ENCODE measurements around the gene MREG.

MREG gene

GRCh38 chr2:215919624-215920243 is 93.6 kb downstream of the MREG start:
- TF ChIP-seq CTCF (IDR thresholded peaks at IDR 0.05; ENCODE audit: low read length) (no peak), EZH2 (IDR thresholded peaks at IDR 0.05; ENCODE audit: borderline replicate concordance, low read length) (no peak)
- Histone ChIP-seq H3K9me3 (ENCODE audit: low read length) (no peaks in the 10 kb centered on the region), H3K36me3 (ENCODE audit: insufficient read depth, low read length) (no peaks in the 10 kb centered on the region), H3K4me3 (ENCODE audit: low read depth, low read length, poor library complexity, severe bottlenecking) (no peak overlapping the region), H3K9me2 (ENCODE audit: low read depth, low read length) (no peaks in the 10 kb centered on the region), H3F3A (ENCODE audit: insufficient read depth, low read length) (no peaks in the 10 kb centered on the region), H2AFZ (ENCODE audit: low read length) (no peak overlapping the region), H3K9ac (ENCODE audit: low read length) (no peak overlapping the region), H3K27me3 (ENCODE audit: insufficient read depth, low read length) (no peaks in the 10 kb centered on the region), H3K4me1 (ENCODE audit: insufficient read depth, low read length, severe bottlenecking) (no peaks in the 10 kb centered on the region), H3K4me2 (ENCODE audit: low read length) (no peak overlapping the region), H3K79me2 (ENCODE audit: insufficient read depth, low read length) (no peaks in the 10 kb centered on the region), H3K27ac (ENCODE audit: low read depth, low read length, poor library complexity, severe bottlenecking) (no peak overlapping the region), H4K20me1 (ENCODE audit: insufficient read depth, low read length) (no peaks in the 10 kb centered on the region)

GRCh38 chr2:215918901-215919599 is 94.3 kb downstream of the MREG start:
- Histone ChIP-seq H2AFZ (ENCODE audit: low read length) (no peak overlapping the region), H3K36me3 (ENCODE audit: insufficient read depth, low read length) (no peaks in the 10 kb centered on the region), H3F3A (ENCODE audit: insufficient read depth, low read length) (no peaks in the 10 kb centered on the region), H3K4me3 (ENCODE audit: low read depth, low read length, poor library complexity, severe bottlenecking) (no peak overlapping the region), H4K20me1 (ENCODE audit: insufficient read depth, low read length) (no peaks in the 10 kb centered on the region), H3K27me3 (ENCODE audit: insufficient read depth, low read length) (no peaks in the 10 kb centered on the region), H3K4me1 (ENCODE audit: insufficient read depth, low read length, severe bottlenecking) (no peaks in the 10 kb centered on the region), H3K79me2 (ENCODE audit: insufficient read depth, low read length) (no peaks in the 10 kb centered on the region), H3K9ac (ENCODE audit: low read length) (no peak overlapping the region), H3K4me2 (ENCODE audit: low read length) (no peak overlapping the region), H3K9me3 (ENCODE audit: low read length) (no peaks in the 10 kb centered on the region), H3K9me2 (ENCODE audit: low read depth, low read length) (no peaks in the 10 kb centered on the region), H3K27ac (ENCODE audit: low read depth, low read length, poor library complexity, severe bottlenecking) (no peak overlapping the region)
- TF ChIP-seq CTCF (IDR thresholded peaks at IDR 0.05; ENCODE audit: low read length) (no peak), EZH2 (IDR thresholded peaks at IDR 0.05; ENCODE audit: borderline replicate concordance, low read length) (no peak)

- no peaks in the 10 kb centered on the region for H3K4me1 ChIP-seq (ENCODE audit: insufficient read depth, low read length, severe bottlenecking)
- no peak overlapping the region for H2AFZ ChIP-seq (ENCODE audit: low read length)
- H3K4me2 ChIP-seq (ENCODE audit: low read length) = no peak overlapping the region
- TF ChIP-seq EZH2 (IDR thresholded peaks at IDR 0.05; ENCODE audit: borderline replicate concordance, low read length) (no peak), CTCF (IDR thresholded peaks at IDR 0.05; ENCODE audit: low read length) (no peak)
- H3F3A ChIP-seq (ENCODE audit: insufficient read depth, low read length) = no peaks in the 10 kb centered on the region
- no peak overlapping the region for H3K9ac ChIP-seq (ENCODE audit: low read length)
- no peaks in the 10 kb centered on the region for H3K27me3 ChIP-seq (ENCODE audit: insufficient read depth, low read length)
- no peaks in the 10 kb centered on the region for H3K9me3 ChIP-seq (ENCODE audit: low read length)
- H3K4me3 ChIP-seq (ENCODE audit: low read depth, low read length, poor library complexity, severe bottlenecking) = no peak overlapping the region
- no peak overlapping the region for H3K27ac ChIP-seq (ENCODE audit: low read depth, low read length, poor library complexity, severe bottlenecking)
- no peaks in the 10 kb centered on the region for H3K36me3 ChIP-seq (ENCODE audit: insufficient read depth, low read length)
- no peaks in the 10 kb centered on the region for H4K20me1 ChIP-seq (ENCODE audit: insufficient read depth, low read length)
- H3K9me2 ChIP-seq (ENCODE audit: low read depth, low read length) = no peaks in the 10 kb centered on the region
- H3K79me2 ChIP-seq (ENCODE audit: insufficient read depth, low read length) = no peaks in the 10 kb centered on the region
Observed at GRCh38 chr2:215917953-215918620, 95.3 kb downstream of the MREG start.
